Karpas-422 (cell line): ENCODE data around the gene HDAC4. TPM values are rescaled to one million over a fixed set of nuclear protein-coding genes. Genes with fewer than 3 reads are reported as not detected.

Experiments
- DNase-seq: peaks from one replicate; pipeline ENCODE4 v3.0.0-alpha.2; 2015
- H2AFZ ChIP-seq: fragments of 200-600 bp; sonication (generic); 2 replicates; pipeline ENCODE4 v1.6.1; 2014; ENCODE audit warnings: antibody characterized with exemption, low read length, mixed read lengths
- H3K27ac ChIP-seq: fragments of 200-600 bp; sonication (generic); 2 replicates; pipeline ENCODE4 v1.5.1; 2014; ENCODE audit warnings: mild to moderate bottlenecking, low read length, moderate library complexity
- H3K27me3 ChIP-seq: fragments of 200-600 bp; sonication (generic); 2 replicates; pipeline ENCODE4 v1.6.1; 2014; ENCODE audit warnings: low read length, mixed read lengths
- H3K36me3 ChIP-seq: fragments of 200-600 bp; sonication (generic); 2 replicates; pipeline ENCODE4 v1.6.1; 2014; ENCODE audit warnings: low read length, mixed read lengths; ENCODE audit not compliant: insufficient read depth
- H3K4me1 ChIP-seq: fragments of 200-600 bp; sonication (generic); 2 replicates; pipeline ENCODE4 v1.6.1; 2014; ENCODE audit warnings: mild to moderate bottlenecking, low read length, mixed read lengths
- H3K4me2 ChIP-seq: fragments of 200-600 bp; sonication (generic); 2 replicates; pipeline ENCODE4 v1.6.1; 2014; ENCODE audit warnings: low read length, low read depth, mild to moderate bottlenecking; ENCODE audit not compliant: poor library complexity, severe bottlenecking
- H3K4me3 ChIP-seq: fragments of 200-600 bp; sonication (generic); 2 replicates; pipeline ENCODE4 v1.5.1; 2014; ENCODE audit warnings: mild to moderate bottlenecking, antibody characterized with exemption, low read length, mixed read lengths
- H3K79me2 ChIP-seq: fragments of 200-600 bp; sonication (generic); 2 replicates; pipeline ENCODE4 v1.6.1; 2014; ENCODE audit warnings: mild to moderate bottlenecking, low read length, mixed read lengths
- H3K9ac ChIP-seq: fragments of 200-600 bp; sonication (generic); 2 replicates; pipeline ENCODE4 v1.6.0; 2014; ENCODE audit warnings: low read length
- H3K9me2 ChIP-seq: fragments of 200-600 bp; sonication (generic), shearing (Covaris generic); replicated peaks from 2 replicates; pipeline ENCODE4 v1.6.0; 2014; ENCODE audit warnings: mild to moderate bottlenecking, low read length, moderate library complexity; ENCODE audit not compliant: insufficient read depth
- H3K9me3 ChIP-seq: fragments of 300-700, 200-600 bp; sonication (generic); 2 replicates; pipeline ENCODE4 v1.6.1; 2014; ENCODE audit warnings: low read length, mixed read lengths
- H4K20me1 ChIP-seq: fragments of 200-600 bp; sonication (generic); 2 replicates; pipeline ENCODE4 v1.6.1; 2014; ENCODE audit warnings: mild to moderate bottlenecking, antibody characterized with exemption, low read length, low read depth; ENCODE audit not compliant: insufficient read depth
- total RNA-seq: library from RNA; depleted of rRNA; stranded (reverse); fragments of >200 nt; shearing (Covaris generic); gene quantifications from 2 replicates; pipeline ENCODE4 v1.2.3, GENCODE V29; 2014; ENCODE audit warnings: low replicate concordance

Gene HDAC4
- total RNA-seq, 1 experiment from 2014 or later: 8.5 TPM

DNA sequence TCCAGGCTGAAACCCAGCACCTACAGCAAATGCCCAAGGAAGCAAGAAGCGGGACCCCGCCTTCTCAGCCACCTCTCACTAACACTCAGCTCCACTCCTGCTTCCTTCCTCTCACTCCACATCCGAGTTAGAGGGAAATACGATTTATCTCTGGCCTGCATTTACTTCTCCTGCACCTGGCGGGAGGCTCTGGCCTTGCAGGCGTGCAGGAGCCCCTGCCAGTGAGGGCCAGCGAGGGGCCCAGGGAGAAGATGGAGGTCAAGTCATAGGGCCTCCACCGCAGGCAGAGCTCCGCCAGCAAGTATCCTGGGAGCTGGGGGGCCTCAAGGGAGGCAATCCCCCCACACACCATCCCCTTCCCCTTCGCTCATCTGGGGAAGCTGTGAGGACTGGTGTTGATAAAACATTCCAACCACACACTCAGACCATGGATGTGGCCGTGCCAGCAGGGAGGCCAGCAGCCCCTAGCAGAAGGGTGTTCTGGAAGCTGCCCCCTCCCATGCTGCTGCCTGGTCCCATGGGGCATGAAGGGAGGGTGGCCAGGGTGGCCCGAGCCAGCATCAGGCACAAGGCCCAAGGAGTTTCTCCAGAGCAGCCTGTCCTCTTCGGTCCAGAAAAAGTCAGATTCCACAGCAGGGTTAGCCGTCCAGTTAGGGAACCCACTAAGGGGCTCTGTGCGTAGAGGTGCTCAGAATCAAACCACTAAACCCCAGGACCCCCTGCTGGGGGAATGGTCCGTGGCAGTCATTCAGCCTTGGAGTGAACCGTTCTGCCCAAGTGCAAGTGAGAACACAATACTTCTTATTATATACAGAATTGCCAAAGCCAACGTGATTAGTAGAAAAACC is 91.2 kb downstream of the HDAC4 start:
- H3K4me1 ChIP-seq: no peaks in the 10 kb centered on the region
- peaks cover 65% of the 10 kb centered on the region for H4K20me1 ChIP-seq
- H3K79me2 ChIP-seq: no peaks in the 10 kb centered on the region
- H3K27me3 ChIP-seq: no peaks in the 10 kb centered on the region
- no peaks in the 10 kb centered on the region for H3K36me3 ChIP-seq
- H2AFZ ChIP-seq: no peak overlapping the region
- H3K4me2 ChIP-seq: no peak overlapping the region
- no peak overlapping the region for H3K9ac ChIP-seq
- H3K27ac ChIP-seq: no peak overlapping the region
- DNase-seq: no peak
- no peaks in the 10 kb centered on the region for H3K9me3 ChIP-seq
- H3K4me3 ChIP-seq: no peak overlapping the region
- H3K9me2 ChIP-seq: no peaks in the 10 kb centered on the region

DNA sequence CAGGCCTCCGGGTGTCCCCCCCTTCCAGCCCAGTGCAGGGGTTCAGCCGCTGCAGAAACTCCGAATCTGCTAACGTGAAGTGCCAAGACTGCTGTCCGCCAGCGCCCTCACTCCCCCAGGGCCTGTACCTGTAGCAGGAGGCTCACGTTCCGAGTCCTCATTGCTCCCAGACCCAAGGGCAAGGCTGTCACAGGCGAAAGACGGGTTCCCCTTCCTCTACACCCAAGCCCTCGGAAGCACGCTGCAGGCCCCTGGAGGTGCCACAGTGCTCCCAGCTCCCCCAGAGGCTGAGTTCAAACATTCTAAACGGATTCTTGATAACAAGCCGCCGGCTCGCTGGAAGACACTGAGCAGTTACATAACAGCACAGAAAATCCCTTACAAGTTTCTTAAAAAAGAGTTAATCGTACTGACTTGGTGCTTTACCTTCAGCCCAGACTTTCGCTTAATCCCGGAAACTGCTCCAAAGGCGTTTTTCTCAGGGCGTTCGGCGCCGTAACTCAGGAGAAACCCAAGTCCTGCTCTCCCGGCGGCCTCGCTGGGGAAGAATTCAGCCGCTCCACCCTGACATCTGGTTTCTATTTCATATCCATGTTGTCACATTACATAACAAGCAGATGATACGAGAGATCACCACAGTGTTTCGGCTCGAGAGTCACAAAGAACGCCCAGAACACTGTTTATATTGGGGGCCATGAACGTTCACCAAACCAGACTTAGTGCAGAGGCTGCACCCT is 92.0 kb downstream of the HDAC4 start:
- Histone ChIP-seq H2AFZ (no peak overlapping the region), H3K36me3 (no peaks in the 10 kb centered on the region), H3K27ac (no peak overlapping the region), H3K27me3 (no peaks in the 10 kb centered on the region), H3K4me3 (no peak overlapping the region), H3K4me1 (no peaks in the 10 kb centered on the region), H4K20me1 (peaks cover 71% of the 10 kb centered on the region), H3K9me3 (no peaks in the 10 kb centered on the region), H3K9ac (no peak overlapping the region), H3K79me2 (no peaks in the 10 kb centered on the region), H3K4me2 (no peak overlapping the region), H3K9me2 (no peaks in the 10 kb centered on the region)
- no peak for DNase-seq

DNA sequence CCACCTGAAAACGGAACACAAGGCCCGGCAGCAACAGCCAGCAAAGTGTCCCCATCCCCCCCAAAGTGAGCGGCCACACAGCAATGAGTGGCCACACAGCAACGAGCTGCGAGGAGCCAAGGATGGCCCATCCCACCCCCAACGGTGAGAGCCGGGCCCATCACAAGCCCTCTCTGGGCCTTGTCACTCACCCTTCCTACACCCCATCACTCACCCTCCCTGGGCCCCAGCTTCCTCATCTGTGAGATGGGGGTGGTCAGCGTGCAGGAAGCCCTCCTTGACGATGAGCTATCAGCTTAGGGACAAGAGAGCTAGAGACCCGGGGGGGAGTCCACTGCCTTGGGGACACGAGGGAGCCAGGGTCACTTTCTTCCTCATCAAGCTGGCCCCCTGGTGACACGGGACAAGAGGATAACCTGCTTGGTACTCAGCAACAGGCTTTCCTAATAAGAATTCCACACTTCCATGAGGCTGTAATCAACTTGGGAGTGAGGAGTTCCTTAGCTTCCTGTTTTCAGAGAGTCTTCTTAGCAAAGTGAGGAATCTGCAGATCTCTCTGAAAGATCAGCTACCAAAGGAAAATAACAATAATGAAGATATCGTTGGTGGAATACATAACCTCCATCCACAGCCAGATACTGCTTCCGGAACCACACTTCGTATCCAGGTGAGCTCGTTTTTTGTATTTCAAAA is 92.8 kb downstream of the HDAC4 start:
- no peaks in the 10 kb centered on the region for H3K36me3 ChIP-seq
- H3K27me3 ChIP-seq: no peaks in the 10 kb centered on the region
- H3K9me2 ChIP-seq: no peaks in the 10 kb centered on the region
- H2AFZ ChIP-seq: no peak overlapping the region
- no peak overlapping the region for H3K4me3 ChIP-seq
- no peak overlapping the region for H3K4me2 ChIP-seq
- no peaks in the 10 kb centered on the region for H3K9me3 ChIP-seq
- no peaks in the 10 kb centered on the region for H3K4me1 ChIP-seq
- H3K9ac ChIP-seq: no peak overlapping the region
- H3K27ac ChIP-seq: no peak overlapping the region
- H3K79me2 ChIP-seq: no peaks in the 10 kb centered on the region
- peaks cover 71% of the 10 kb centered on the region for H4K20me1 ChIP-seq
- DNase-seq: no peak

DNA sequence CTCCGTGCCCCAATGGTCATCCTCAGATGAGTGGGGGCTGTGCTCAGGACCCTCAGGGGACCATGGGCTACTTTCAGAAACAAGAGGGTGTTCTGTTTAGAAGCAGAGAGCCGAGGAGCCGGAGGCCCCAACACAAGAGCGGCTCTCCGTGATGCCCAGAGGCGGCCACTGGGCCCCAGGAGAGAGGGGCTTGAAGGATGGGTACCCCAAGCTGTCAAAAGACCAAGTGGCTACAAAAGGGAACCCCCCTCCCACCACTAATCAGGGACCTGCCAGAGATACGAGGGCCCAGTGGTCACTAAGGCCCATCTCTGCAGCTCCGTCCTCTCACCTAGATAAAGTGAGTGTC is 93.6 kb downstream of the HDAC4 start:
- DNase-seq: no peak
- H3K27ac ChIP-seq: no peak overlapping the region
- no peak overlapping the region for H3K9ac ChIP-seq
- no peaks in the 10 kb centered on the region for H3K9me2 ChIP-seq
- H3K79me2 ChIP-seq: no peaks in the 10 kb centered on the region
- H3K9me3 ChIP-seq: no peaks in the 10 kb centered on the region
- no peak overlapping the region for H2AFZ ChIP-seq
- no peak overlapping the region for H3K4me3 ChIP-seq
- H3K36me3 ChIP-seq: no peaks in the 10 kb centered on the region
- no peaks in the 10 kb centered on the region for H3K27me3 ChIP-seq
- H3K4me1 ChIP-seq: no peaks in the 10 kb centered on the region
- H4K20me1 ChIP-seq: peaks cover 79% of the 10 kb centered on the region
- H3K4me2 ChIP-seq: no peak overlapping the region

DNA sequence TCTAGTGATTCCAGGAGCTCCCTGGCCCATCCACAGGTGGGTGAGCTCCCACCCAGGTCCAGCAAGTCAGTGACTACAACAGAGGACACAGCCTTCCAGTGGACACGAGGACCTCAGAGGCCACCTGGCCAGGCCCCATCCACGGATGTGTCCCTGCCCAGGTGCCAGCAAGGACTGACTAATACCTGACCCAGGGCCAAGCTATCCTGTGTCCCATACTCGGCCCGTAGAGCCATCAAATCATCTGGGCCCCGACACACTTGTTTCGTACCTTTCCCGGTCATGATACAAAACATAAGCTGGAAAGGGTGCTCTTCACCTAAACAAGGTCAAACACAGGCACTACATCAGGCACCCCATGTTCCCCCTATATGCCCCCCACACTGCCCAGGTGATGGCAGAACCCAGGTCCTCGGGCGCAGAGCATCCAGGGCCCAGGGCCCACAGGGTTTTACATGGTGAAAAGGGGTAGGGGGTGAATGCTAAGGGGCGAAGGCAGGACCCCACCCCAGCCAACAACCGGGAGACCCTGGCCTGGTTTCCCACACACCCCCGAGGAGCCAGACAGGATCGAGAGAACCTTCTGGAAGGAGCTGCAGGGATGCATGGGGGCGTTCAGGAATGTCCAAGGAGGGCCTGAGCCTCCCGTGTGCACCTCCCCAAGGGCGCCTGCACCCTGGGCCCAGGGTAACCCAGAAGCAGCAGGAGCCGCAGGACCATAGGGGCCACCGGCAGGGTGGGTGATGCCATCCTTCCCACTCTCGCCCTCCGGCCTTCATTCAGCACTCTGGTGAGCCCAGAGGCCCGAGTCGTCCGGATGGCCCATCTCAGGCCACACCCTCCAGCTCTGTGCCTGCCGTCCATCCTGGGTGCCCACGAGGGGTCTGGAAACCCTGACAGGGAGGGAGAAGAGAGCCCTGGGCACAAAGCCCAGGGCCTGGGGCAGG is 94.3 kb downstream of the HDAC4 start:
- Histone ChIP-seq H3K9me2 (no peaks in the 10 kb centered on the region), H3K9me3 (no peaks in the 10 kb centered on the region), H4K20me1 (peaks cover 81% of the 10 kb centered on the region), H3K36me3 (no peaks in the 10 kb centered on the region), H3K27ac (no peak overlapping the region), H3K4me2 (no peak overlapping the region), H3K27me3 (no peaks in the 10 kb centered on the region), H2AFZ (no peak overlapping the region), H3K9ac (no peak overlapping the region), H3K4me1 (no peaks in the 10 kb centered on the region), H3K4me3 (no peak overlapping the region), H3K79me2 (no peaks in the 10 kb centered on the region)
- no peak for DNase-seq

DNA sequence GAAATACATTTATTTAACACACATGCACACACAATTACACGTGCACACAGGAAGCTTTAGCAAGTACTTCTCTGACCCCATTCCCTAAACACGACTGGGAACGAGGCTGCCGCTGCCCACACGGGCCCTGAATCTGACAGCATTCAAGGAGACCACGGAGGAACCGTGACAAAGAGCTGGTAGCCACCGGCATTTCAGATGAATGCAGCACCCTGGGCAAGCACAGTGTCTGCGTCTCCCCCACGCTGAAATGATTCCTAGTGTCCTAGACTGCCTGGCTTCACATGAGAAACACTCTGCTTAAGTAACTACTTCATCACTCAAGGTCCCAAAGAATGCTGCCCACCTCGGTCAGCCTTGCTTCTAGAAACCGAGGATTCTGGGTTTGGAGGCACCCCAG is 95.0 kb downstream of the HDAC4 start:
- Histone ChIP-seq H3K9ac (no peak overlapping the region), H3K4me1 (no peaks in the 10 kb centered on the region), H3K27me3 (no peaks in the 10 kb centered on the region), H3K4me2 (no peak overlapping the region), H3K79me2 (no peaks in the 10 kb centered on the region), H2AFZ (no peak overlapping the region), H3K36me3 (no peaks in the 10 kb centered on the region), H3K9me2 (no peaks in the 10 kb centered on the region), H3K4me3 (no peak overlapping the region), H3K9me3 (no peaks in the 10 kb centered on the region), H3K27ac (no peak overlapping the region), H4K20me1 (peaks cover 74% of the 10 kb centered on the region)
- no peak for DNase-seq

DNA sequence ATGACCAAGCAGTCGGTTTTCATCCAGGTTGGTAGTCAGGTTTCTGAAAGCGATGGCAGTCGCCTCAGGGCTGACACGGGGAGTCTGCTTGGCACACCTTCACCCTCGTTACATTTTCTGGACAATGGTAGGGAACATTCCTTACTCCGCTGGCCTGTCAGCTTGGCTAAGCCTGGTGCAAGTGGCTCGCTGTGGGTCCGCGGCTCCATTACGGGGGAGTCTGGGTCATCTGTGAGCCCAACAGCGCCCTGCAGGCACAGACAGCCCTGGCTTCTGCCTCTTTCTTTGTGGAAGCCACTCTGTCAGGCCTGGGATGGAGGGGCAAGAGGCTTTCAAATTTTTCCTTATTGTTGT is 95.6 kb downstream of the HDAC4 start:
- DNase-seq: no peak
- H3K27ac ChIP-seq: no peak overlapping the region
- H4K20me1 ChIP-seq: peaks cover 71% of the 10 kb centered on the region
- no peak overlapping the region for H3K9ac ChIP-seq
- no peaks in the 10 kb centered on the region for H3K9me3 ChIP-seq
- no peaks in the 10 kb centered on the region for H3K36me3 ChIP-seq
- no peak overlapping the region for H3K4me3 ChIP-seq
- H3K4me2 ChIP-seq: no peak overlapping the region
- no peaks in the 10 kb centered on the region for H3K27me3 ChIP-seq
- no peaks in the 10 kb centered on the region for H3K4me1 ChIP-seq
- H3K79me2 ChIP-seq: no peaks in the 10 kb centered on the region
- no peaks in the 10 kb centered on the region for H3K9me2 ChIP-seq
- no peak overlapping the region for H2AFZ ChIP-seq
